HuH-7.5 (cell line): Measurements from ENCODE around the gene TICRR.

Experiments used
- DNase-seq: peaks from one replicate; pipeline ENCODE4 v3.0.0; 2011; ENCODE audit warnings: low spot score

The TICRR gene

GRCh38 chr15:89654847-89655805 lies 79.9 kb downstream of the TICRR start, which contains the start of gene KIF7:
TSS of gene KIF7 (minus strand) at chr15:89655467. CDS start at chr15:89652930, 2,537 bp downstream.
- peak; percentile 92 for DNase-seq

GRCh38 chr15:89656116-89656815 lies 81.0 kb downstream of the TICRR start:
- no peak for DNase-seq

- DNase-seq = no peak
Measured at GRCh38 chr15:89657686-89658200, 82.5 kb downstream of the TICRR start.

- DNase-seq = no peak
Measured at GRCh38 chr15:89659295-89659694, 84.0 kb downstream of the TICRR start.

- no peak for DNase-seq
Measured at GRCh38 chr15:89660556-89660955, 85.3 kb downstream of the TICRR start.

GRCh38 chr15:89662893-89663626 lies 87.8 kb downstream of the TICRR start:
- peak; percentile 12 for DNase-seq

- no peak for DNase-seq
Measured at GRCh38 chr15:89664441-89665350, 89.4 kb downstream of the TICRR start.

- DNase-seq = no peak
Measured at GRCh38 chr15:89665449-89666181, 90.3 kb downstream of the TICRR start.

- DNase-seq = no peak
Measured at GRCh38 chr15:89666184-89666857, 91.1 kb downstream of the TICRR start.

GRCh38 chr15:89666858-89667705 lies 91.8 kb downstream of the TICRR start:
- DNase-seq = no peak

GRCh38 chr15:89667706-89667960 lies 92.4 kb downstream of the TICRR start:
- no peak for DNase-seq

- no peak for DNase-seq
Measured at GRCh38 chr15:89668171-89668570, 92.9 kb downstream of the TICRR start.

GRCh38 chr15:89669309-89669865 lies 94.1 kb downstream of the TICRR start:
- DNase-seq = no peak

GRCh38 chr15:89669941-89670340 lies 94.7 kb downstream of the TICRR start:
- DNase-seq = no peak

GRCh38 chr15:89670971-89671560 lies 95.8 kb downstream of the TICRR start:
- DNase-seq = no peak

- no peak for DNase-seq
Measured at GRCh38 chr15:89671687-89672086, 96.4 kb downstream of the TICRR start.

- DNase-seq = no peak
Measured at GRCh38 chr15:89672221-89673164, 97.2 kb downstream of the TICRR start.
